Ovary (tissue), 9 donors: ENCODE data around the gene AIPL1. TPM values are rescaled to one million over a fixed set of nuclear protein-coding genes. Genes with fewer than 3 reads are reported as not detected.

ENCODE experiments used
- DNase-seq, 5 donors: peaks; one replicate each; pipeline ENCODE4 v3.0.0-alpha.2; 2019 to 2020
- H3K27ac ChIP-seq, 2 donors: fragments of 200-600 bp; one replicate each; pipeline versions ENCODE4 v1.5.1 to v1.8.0; 2019 to 2022
- H3K27me3 ChIP-seq: fragments of 200-600 bp; one replicate; pipeline ENCODE4 v1.8.0; 2022
- H3K36me3 ChIP-seq: fragments of 200-600 bp; sonication (generic); one replicate; pipeline ENCODE4 v1.5.1; 2019
- H3K4me1 ChIP-seq: one replicate; pipeline ENCODE4 v1.8.1; 2013; ENCODE audit warnings: mild to moderate bottlenecking, moderate library complexity; ENCODE audit not compliant: insufficient read depth
- H3K4me3 ChIP-seq: fragments of 200-600 bp; sonication (generic); one replicate; pipeline ENCODE4 v1.5.1; 2017
- H3K9me3 ChIP-seq, 2 donors: fragments of 200-600 bp in 1 of 2; sonication (generic) in 1 of 2; one replicate each; pipeline versions ENCODE4 v1.5.1 to v1.8.1; 2013 to 2019; ENCODE audit warnings: mild to moderate bottlenecking in 1 of 2, moderate library complexity in 1 of 2
- CTCF ChIP-seq, 3 donors: fragments of 450-650 bp in 2 of 3; fragments of 200-600 bp in 1 of 3; IDR thresholded peaks; one replicate each; pipeline versions ENCODE4 v1.5.1 to v1.8.0; 2016 to 2022; ENCODE audit warnings: antibody characterized with exemption in 3 of 3, mild to moderate bottlenecking in 1 of 3
- EP300 ChIP-seq: sonication (generic); formaldehyde crosslinking; IDR thresholded peaks from one replicate; pipeline ENCODE4 v1.6.1; 2017; ENCODE audit warnings: antibody characterized with exemption
- POLR2A ChIP-seq: fragments of 450-650 bp; IDR thresholded peaks from one replicate; pipeline ENCODE4 v1.6.1; 2017; ENCODE audit warnings: antibody characterized with exemption, mild to moderate bottlenecking, moderate library complexity
- WGBS, 3 donors: extraction: QIAGEN DNeasy Blood & Tissue Kit in 1 of 3; methylation state at CpG; one replicate each; pipeline versions ENCODE4 v1.1.5 to v1.1.7; 2013 to 2017; 5-methylcytosine and 5-hydroxymethylcytosine counted together
- intact Hi-C, 4 donors: fragments of 100-400 bp; cut with DNase I; formaldehyde crosslinking; loops; one replicate each; pipeline versions ENCODE4 v1.11.0 to v1.15.1; 2022 to 2023
- polyA plus RNA-seq, 2 donors: library from polyadenylated mRNA; stranded (reverse); fragments of 200-250 nt in 1 of 2; fragments of 350-450 nt in 1 of 2; fragmentation: Illumina TruSeq in 1 of 2; extraction: RNeasy Lipid Tissue Mini Kit (QIAGEN cat#74804) in 1 of 2; gene quantifications; one replicate each; pipeline ENCODE4 v1.2.3, GENCODE V29; 2013 to 2014
- total RNA-seq, 7 donors: library from RNA; depleted of rRNA in 2 of 7; stranded (reverse); fragments of >200 nt in 2 of 7; fragmentation: NEBNext Ultra II Directional in 3 of 7; extraction: Animal tissue kit (Norgen Biotek cat#: 25700) in 3 of 7; gene quantifications; one replicate each; pipeline versions ENCODE4 v1.1.0 to v1.2.4, GENCODE V29; 2016 to 2023
- donor health status: DM: no; HTN: no; CAD: no; lungs with moderate emphysema.
- donor health status: DM: no; HTN: no; CAD: no.
- donor health status: Bipolar disorder and iron deficiency.
- donor health status: DM: yes; HTN: yes; CAD: no.
- donor health status: DM: no; HTN: no; CAD: no.
- donor health status: DM: yes; HTN: yes; CAD: no.

The AIPL1 gene
- total and polyA plus RNA-seq, 9 donors, result not detected

GRCh38 chr17:6387858-6388257 lies 47.1 kb downstream of the AIPL1 start:
- H3K27ac ChIP-seq, result no peak overlapping the region
- H3K4me1 ChIP-seq, result no peaks in the 10 kb centered on the region
- no peak overlapping the region for H3K4me3 ChIP-seq
- H3K36me3 ChIP-seq, result no peaks in the 10 kb centered on the region
- no peaks in the 10 kb centered on the region for H3K9me3 ChIP-seq
- H3K27me3 ChIP-seq, result no peaks in the 10 kb centered on the region
- 61 to 63% (median 62%) methylated on average over 8 of the region's 8 CpGs for WGBS, 3 donors
- no peak for DNase-seq
- TF ChIP-seq EP300, result no peak
- TF ChIP-seq POLR2A, result no peak
- no peak for TF ChIP-seq CTCF (IDR thresholded peaks at IDR 0.05)
- intact Hi-C loops, result no loop called here

- Histone ChIP-seq H3K4me1 (no peaks in the 10 kb centered on the region), H3K36me3 (no peaks in the 10 kb centered on the region), H3K27me3 (no peaks in the 10 kb centered on the region), H3K9me3 (no peaks in the 10 kb centered on the region), H3K4me3 (no peak overlapping the region), H3K27ac (no peak overlapping the region)
- 70 to 90% (median 76%) methylated on average over 4 of the region's 4 CpGs for WGBS, 3 donors
- intact Hi-C loops, result no loop called here
- TF ChIP-seq EP300 (no peak), CTCF (IDR thresholded peaks at IDR 0.05) (no peak), POLR2A (no peak)
- no peak for DNase-seq
Observed at GRCh38 chr17:6387442-6387841, 47.5 kb downstream of the AIPL1 start.

- no peaks in the 10 kb centered on the region for H3K9me3 ChIP-seq
- intact Hi-C loops, result no loop called here
- TF ChIP-seq CTCF (IDR thresholded peaks at IDR 0.05), result no peak
- no peak for TF ChIP-seq EP300
- no peak for TF ChIP-seq POLR2A
- no peaks in the 10 kb centered on the region for H3K4me1 ChIP-seq
- H3K27me3 ChIP-seq, result no peaks in the 10 kb centered on the region
- 79 to 88% (median 83%) methylated on average over 9 of the region's 9 CpGs for WGBS, 3 donors
- H3K27ac ChIP-seq, result no peak overlapping the region
- no peak overlapping the region for H3K4me3 ChIP-seq
- no peaks in the 10 kb centered on the region for H3K36me3 ChIP-seq
- DNase-seq, result no peak
Observed at GRCh38 chr17:6386041-6386630, 48.8 kb downstream of the AIPL1 start.

- TF ChIP-seq CTCF (IDR thresholded peaks at IDR 0.05) (no peak), EP300 (no peak), POLR2A (no peak)
- WGBS, 3 donors, result 70 to 77% (median 73%) methylated on average over 5 of the region's 5 CpGs
- no peaks in the 10 kb centered on the region for H3K9me3 ChIP-seq
- no peak overlapping the region for H3K4me3 ChIP-seq
- H3K4me1 ChIP-seq, result no peaks in the 10 kb centered on the region
- intact Hi-C loops, result no loop called here
- no peaks in the 10 kb centered on the region for H3K27me3 ChIP-seq
- DNase-seq, result no peak
- H3K27ac ChIP-seq, result no peak overlapping the region
- H3K36me3 ChIP-seq, result no peaks in the 10 kb centered on the region
Observed at GRCh38 chr17:6384481-6384880, 50.4 kb downstream of the AIPL1 start.
